ENCODE data around the gene RHBDL1.
A peak's percentile ranks its signal among the peaks of the same experiment; 100 is the strongest.

The RHBDL1 gene

DNA sequence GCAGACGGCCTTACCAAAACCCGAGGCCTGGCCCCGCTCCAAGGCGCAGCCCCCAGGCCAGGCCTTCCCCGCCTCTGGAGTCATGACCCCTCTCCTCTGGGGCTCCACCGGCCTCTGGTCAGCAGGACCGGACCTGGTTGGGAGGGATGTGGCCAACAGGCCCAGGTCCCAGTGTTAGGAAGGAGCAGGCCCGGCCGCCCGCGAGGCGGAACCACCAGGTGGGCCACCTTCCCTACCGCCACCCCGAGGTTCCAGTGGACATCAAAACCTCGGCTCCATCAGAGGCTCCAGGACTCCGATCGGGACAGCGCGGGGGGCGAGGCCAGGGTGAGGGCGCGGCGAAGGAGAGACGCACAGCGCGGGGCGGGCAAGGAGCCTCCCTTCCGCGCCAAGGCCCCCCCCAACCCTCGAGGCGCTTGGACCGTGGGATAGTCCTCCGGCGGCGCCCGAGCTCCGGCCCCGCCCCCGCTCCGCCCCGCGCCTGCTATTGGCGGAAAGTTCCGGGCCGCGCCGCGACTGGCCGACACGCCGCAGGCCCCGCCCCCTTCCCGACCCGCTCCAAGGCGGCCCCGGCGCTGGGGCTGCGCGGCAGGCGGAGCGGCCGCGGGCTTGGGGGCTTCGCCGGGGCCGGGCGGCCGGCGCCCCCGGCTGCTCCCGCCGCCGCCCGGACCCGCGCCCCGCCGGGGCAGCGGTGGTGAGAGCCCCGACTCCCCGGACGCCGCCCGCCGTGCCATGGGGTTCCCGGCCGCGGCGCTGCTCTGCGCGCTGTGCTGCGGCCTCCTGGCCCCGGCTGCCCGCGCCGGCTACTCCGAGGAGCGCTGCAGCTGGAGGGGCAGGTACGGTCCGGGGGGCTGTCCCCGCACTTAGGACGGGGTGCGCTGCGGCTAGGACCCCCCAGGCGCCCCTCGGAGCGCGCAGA is 39.3 kb downstream of the RHBDL1 start, which contains the start of gene METRN:
METRN (plus strand) TSS at position 561 of the 919 bp plus-strand sequence; CDS start at position 733, 172 bp downstream.
- Histone ChIP-seq H3K4me1 (ENCODE audit: insufficient read depth, low read length) (peaks cover 57% of the 10 kb centered on the region), H3K9me3 (ENCODE audit: insufficient read depth, low read length, severe bottlenecking) (no peaks in the 10 kb centered on the region), H3K9ac (ENCODE audit: low read depth, low read length) (peak within 1 kb of the TSS; percentile 74), H2AFZ (ENCODE audit: low read depth, low read length) (peak within 1 kb of the TSS; percentile 71), H3K79me2 (ENCODE audit: insufficient read depth, low read length) (peaks cover 18% of the 10 kb centered on the region), H3K27ac (ENCODE audit: low read length) (peak within 1 kb of the TSS; percentile 52), H4K20me1 (ENCODE audit: insufficient read depth, low read length) (peaks cover 42% of the 10 kb centered on the region), H3K4me2 (ENCODE audit: insufficient read depth, low read length) (peak within 1 kb of the TSS; percentile 68), H3K36me3 (ENCODE audit: insufficient read depth, low read length) (peaks cover 12% of the 10 kb centered on the region; the same call in 1 of the 2 replicates), H3K4me3 (ENCODE audit: low read depth in 1 of 2, low read length in 2 of 2) (peak within 1 kb of the TSS; percentile 67 to 75; a peak in 3 of 4 replicates), H3K27me3 (ENCODE audit: insufficient read depth, low read length, poor library complexity) (no peaks in the 10 kb centered on the region)
- DNase-seq (peak; percentile 93), ATAC-seq (ENCODE audit: insufficient read depth, low read depth) (peak; percentile 91)
- no peak for TF ChIP-seq EZH2 (IDR thresholded peaks at IDR 0.05; ENCODE audit: borderline replicate concordance, low read depth, low read length, severe bottlenecking)
- TF ChIP-seq, protein P1, sequence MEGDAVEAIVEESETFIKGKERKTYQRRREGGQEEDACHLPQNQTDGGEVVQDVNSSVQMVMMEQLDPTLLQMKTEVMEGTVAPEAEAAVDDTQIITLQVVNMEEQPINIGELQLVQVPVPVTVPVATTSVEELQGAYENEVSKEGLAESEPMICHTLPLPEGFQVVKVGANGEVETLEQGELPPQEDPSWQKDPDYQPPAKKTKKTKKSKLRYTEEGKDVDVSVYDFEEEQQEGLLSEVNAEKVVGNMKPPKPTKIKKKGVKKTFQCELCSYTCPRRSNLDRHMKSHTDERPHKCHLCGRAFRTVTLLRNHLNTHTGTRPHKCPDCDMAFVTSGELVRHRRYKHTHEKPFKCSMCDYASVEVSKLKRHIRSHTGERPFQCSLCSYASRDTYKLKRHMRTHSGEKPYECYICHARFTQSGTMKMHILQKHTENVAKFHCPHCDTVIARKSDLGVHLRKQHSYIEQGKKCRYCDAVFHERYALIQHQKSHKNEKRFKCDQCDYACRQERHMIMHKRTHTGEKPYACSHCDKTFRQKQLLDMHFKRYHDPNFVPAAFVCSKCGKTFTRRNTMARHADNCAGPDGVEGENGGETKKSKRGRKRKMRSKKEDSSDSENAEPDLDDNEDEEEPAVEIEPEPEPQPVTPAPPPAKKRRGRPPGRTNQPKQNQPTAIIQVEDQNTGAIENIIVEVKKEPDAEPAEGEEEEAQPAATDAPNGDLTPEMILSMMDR (IDR thresholded peaks at IDR 0.05; ENCODE audit: borderline replicate concordance, extremely low read depth, low read length, poor library complexity, severe bottlenecking) = no peak

DNA sequence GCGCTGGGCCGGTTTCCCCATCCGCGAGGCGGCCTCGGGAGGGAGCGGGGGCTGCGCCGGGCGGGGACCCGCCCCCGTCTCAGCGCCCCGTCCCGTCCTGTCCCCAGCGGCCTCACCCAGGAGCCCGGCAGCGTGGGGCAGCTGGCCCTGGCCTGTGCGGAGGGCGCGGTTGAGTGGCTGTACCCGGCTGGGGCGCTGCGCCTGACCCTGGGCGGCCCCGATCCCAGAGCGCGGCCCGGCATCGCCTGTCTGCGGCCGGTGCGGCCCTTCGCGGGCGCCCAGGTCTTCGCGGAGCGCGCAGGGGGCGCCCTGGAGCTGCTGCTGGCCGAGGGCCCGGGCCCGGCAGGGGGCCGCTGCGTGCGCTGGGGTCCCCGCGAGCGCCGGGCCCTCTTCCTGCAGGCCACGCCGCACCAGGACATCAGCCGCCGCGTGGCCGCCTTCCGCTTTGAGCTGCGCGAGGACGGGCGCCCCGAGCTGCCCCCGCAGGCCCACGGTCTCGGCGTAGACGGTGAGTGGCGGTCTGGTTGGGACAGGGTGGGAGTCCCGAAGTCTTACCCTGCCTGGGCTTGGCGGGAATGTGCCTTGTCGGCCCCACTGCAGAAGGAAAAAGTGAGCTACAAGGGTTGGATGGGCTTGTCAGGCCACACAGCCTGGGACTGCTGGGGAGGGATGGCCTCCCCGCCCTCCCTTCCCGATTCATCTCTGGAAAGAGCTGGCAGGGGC is 40.2 kb downstream of the RHBDL1 start:
- peaks cover 45% of the 10 kb centered on the region for H4K20me1 ChIP-seq (ENCODE audit: insufficient read depth, low read length)
- ATAC-seq (ENCODE audit: insufficient read depth, low read depth) (peak; percentile 10; the same call in 2 of the 3 replicates), DNase-seq (peak; percentile 28)
- no peak for TF ChIP-seq EZH2 (IDR thresholded peaks at IDR 0.05; ENCODE audit: borderline replicate concordance, low read depth, low read length, severe bottlenecking)
- TF ChIP-seq, protein P1 (IDR thresholded peaks at IDR 0.05; ENCODE audit: borderline replicate concordance, extremely low read depth, low read length, poor library complexity, severe bottlenecking) = peak; percentile 8
- H3K27me3 ChIP-seq (ENCODE audit: insufficient read depth, low read length, poor library complexity) = peaks cover 6% of the 10 kb centered on the region
- peak overlapping the region; percentile 47; the same call in 1 of the 2 replicates for H3K27ac ChIP-seq (ENCODE audit: low read length)
- peaks cover 18% of the 10 kb centered on the region for H3K79me2 ChIP-seq (ENCODE audit: insufficient read depth, low read length)
- H3K9me3 ChIP-seq (ENCODE audit: insufficient read depth, low read length, severe bottlenecking) = no peaks in the 10 kb centered on the region
- peak overlapping the region; percentile 71 for H2AFZ ChIP-seq (ENCODE audit: low read depth, low read length)
- H3K4me2 ChIP-seq (ENCODE audit: insufficient read depth, low read length) = peak overlapping the region; percentile 68
- peaks cover 65% of the 10 kb centered on the region for H3K4me1 ChIP-seq (ENCODE audit: insufficient read depth, low read length)
- H3K9ac ChIP-seq (ENCODE audit: low read depth, low read length) = peak overlapping the region; percentile 74
- H3K4me3 ChIP-seq (ENCODE audit: low read depth in 1 of 2, low read length in 2 of 2) = peak overlapping the region; percentile 67 to 75; a peak in 3 of 4 replicates
- peaks cover 12% of the 10 kb centered on the region; the same call in 1 of the 2 replicates for H3K36me3 ChIP-seq (ENCODE audit: insufficient read depth, low read length)

DNA sequence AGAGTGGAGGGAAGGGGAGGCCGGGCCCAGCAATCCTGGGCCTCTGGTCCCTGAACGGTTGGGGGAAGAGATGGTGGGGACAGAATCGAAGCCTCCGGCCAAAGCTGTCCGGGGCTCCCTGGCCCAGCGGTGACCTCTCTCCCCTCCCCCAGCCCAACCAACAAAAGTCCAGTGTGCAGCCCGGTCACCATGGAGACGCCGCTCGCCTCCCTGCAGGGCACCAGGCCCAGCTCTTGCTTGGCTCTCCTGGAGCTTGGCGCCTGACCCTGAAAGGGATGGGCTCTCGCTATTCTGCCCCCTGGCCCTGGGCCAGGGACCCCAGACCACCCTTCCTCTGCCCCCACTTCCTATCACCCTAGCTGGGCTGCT is 40.7 kb downstream of the RHBDL1 start:
- TF ChIP-seq EZH2 (IDR thresholded peaks at IDR 0.05; ENCODE audit: borderline replicate concordance, low read depth, low read length, severe bottlenecking) = no peak
- TF ChIP-seq, protein P1 (IDR thresholded peaks at IDR 0.05; ENCODE audit: borderline replicate concordance, extremely low read depth, low read length, poor library complexity, severe bottlenecking) = no peak
- Histone ChIP-seq H4K20me1 (ENCODE audit: insufficient read depth, low read length) (peaks cover 44% of the 10 kb centered on the region), H3K79me2 (ENCODE audit: insufficient read depth, low read length) (peaks cover 18% of the 10 kb centered on the region), H3K9me3 (ENCODE audit: insufficient read depth, low read length, severe bottlenecking) (no peaks in the 10 kb centered on the region), H3K4me2 (ENCODE audit: insufficient read depth, low read length) (peak overlapping the region; percentile 68), H3K4me3 (ENCODE audit: low read depth in 1 of 2, low read length in 2 of 2) (peak overlapping the region; percentile 67 to 75; a peak in 3 of 4 replicates), H3K27ac (ENCODE audit: low read length) (0 out of 2 replicates have a peak overlapping the region, but pooled peaks have one; percentile 33), H2AFZ (ENCODE audit: low read depth, low read length) (no peak overlapping the region), H3K9ac (ENCODE audit: low read depth, low read length) (peak overlapping the region; percentile 74), H3K27me3 (ENCODE audit: insufficient read depth, low read length, poor library complexity) (peaks cover 6% of the 10 kb centered on the region), H3K4me1 (ENCODE audit: insufficient read depth, low read length) (peaks cover 71% of the 10 kb centered on the region), H3K36me3 (ENCODE audit: insufficient read depth, low read length) (peaks cover 12% of the 10 kb centered on the region; the same call in 1 of the 2 replicates)
- no peak for ATAC-seq (ENCODE audit: insufficient read depth, low read depth)
- no peak for DNase-seq
